ENCODE measurements around the gene RBM19. TPM values are rescaled to one million over a fixed set of nuclear protein-coding genes. Genes with fewer than 3 reads are reported as not detected.

The RBM19 gene
- total RNA-seq, 1 donor from 2014 or later: 36.4 TPM

DNA sequence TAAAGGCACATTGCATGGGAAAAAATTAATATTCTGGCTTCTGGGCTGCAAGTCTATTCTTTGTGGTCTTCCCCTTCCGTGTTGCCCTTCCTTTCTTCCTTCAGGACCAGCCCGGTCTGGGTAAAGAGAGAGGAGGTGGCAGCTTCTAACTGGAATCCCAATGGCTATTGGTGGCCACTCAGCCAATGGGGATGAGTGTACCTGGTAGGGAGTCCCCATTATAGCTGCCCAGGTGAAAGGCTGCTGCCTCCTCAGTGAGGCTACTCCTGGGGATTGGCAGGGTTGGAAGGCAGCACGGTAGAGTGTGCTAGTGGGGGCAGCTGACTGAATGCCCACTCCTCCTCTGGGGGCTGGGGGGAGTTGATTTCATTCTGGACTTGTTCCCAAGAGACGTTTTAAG, 112.6 kb downstream of the RBM19 start:
- ATAC-seq (no peak), DNase-seq (no peak)
- no peaks in the 10 kb centered on the region for H3K9me3 ChIP-seq
- no peak overlapping the region for H3K4me3 ChIP-seq
- intact Hi-C loops (cut with DNase I): no loop called here
- H3K27ac ChIP-seq: no peak overlapping the region
- TF ChIP-seq, protein P1, sequence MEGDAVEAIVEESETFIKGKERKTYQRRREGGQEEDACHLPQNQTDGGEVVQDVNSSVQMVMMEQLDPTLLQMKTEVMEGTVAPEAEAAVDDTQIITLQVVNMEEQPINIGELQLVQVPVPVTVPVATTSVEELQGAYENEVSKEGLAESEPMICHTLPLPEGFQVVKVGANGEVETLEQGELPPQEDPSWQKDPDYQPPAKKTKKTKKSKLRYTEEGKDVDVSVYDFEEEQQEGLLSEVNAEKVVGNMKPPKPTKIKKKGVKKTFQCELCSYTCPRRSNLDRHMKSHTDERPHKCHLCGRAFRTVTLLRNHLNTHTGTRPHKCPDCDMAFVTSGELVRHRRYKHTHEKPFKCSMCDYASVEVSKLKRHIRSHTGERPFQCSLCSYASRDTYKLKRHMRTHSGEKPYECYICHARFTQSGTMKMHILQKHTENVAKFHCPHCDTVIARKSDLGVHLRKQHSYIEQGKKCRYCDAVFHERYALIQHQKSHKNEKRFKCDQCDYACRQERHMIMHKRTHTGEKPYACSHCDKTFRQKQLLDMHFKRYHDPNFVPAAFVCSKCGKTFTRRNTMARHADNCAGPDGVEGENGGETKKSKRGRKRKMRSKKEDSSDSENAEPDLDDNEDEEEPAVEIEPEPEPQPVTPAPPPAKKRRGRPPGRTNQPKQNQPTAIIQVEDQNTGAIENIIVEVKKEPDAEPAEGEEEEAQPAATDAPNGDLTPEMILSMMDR (IDR thresholded peaks at IDR 0.05): no peak
- H3K4me1 ChIP-seq: no peaks in the 10 kb centered on the region
- no peaks in the 10 kb centered on the region for H3K27me3 ChIP-seq
- peaks cover 22% of the 10 kb centered on the region for H3K36me3 ChIP-seq

DNA sequence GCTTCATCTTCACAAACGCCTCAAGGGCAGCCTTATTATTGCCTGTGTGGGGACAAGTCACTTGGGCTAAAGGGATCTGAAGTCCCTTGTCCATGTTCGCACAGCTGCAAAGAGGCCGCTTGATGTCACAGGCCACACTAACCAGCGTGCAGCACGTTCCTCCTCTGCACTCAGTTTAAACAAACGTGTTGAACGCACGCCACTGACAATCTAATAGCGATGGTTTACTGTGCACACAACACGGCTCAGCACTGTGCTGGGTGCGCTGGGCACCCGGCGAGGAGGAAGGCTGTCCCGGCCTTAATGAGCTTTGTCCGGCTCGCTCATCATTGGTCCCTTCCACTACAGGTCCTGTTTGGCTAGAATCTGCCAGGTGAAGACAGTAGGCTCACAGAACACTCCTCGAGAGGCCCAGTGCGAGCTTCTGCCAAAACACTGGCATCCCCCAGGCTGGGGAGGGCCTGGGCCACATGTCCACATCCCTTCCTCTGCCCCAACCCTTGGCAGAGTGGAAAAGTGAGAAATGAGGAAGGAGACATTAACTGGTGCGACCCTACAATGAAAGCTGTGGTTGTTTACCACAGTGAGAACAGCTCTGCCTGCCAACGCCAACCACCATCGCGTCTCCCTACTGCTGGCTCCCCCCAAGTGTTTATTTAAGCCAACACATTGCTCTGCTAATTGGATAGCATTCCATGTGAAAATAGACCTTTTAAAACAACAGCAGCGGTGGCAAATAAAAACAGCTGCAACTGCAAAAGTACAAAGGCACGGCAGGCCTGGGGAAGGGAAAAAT, 113.2 kb downstream of the RBM19 start:
- no peak overlapping the region for H3K27ac ChIP-seq
- no peaks in the 10 kb centered on the region for H3K4me1 ChIP-seq
- H3K9me3 ChIP-seq: no peaks in the 10 kb centered on the region
- H3K4me3 ChIP-seq: no peak overlapping the region
- ATAC-seq: no peak
- H3K27me3 ChIP-seq: no peaks in the 10 kb centered on the region
- TF ChIP-seq, protein P1 (IDR thresholded peaks at IDR 0.05): no peak
- intact Hi-C loops (cut with DNase I): no loop called here
- H3K36me3 ChIP-seq: peaks cover 16% of the 10 kb centered on the region
- DNase-seq: no peak

DNA sequence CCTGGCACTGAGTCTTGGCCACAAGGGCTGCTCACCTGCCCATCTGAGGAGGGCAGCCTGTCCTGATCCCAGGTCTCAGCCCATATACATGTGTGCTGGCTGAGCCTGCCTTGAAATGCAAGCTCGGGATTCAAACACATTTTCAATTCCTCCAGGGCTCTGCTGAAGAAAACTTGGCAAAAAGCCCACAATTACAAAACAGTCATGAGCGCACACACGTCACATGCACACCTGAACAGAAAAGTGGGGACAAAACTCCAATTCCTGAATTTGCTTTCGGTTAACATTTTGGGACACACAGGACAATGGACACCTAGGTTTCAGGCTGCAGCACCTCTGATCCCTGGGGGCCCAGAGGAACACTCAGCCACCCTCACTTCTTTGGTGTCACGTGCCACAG, 113.9 kb downstream of the RBM19 start:
- ATAC-seq: no peak
- no peak for DNase-seq

DNA sequence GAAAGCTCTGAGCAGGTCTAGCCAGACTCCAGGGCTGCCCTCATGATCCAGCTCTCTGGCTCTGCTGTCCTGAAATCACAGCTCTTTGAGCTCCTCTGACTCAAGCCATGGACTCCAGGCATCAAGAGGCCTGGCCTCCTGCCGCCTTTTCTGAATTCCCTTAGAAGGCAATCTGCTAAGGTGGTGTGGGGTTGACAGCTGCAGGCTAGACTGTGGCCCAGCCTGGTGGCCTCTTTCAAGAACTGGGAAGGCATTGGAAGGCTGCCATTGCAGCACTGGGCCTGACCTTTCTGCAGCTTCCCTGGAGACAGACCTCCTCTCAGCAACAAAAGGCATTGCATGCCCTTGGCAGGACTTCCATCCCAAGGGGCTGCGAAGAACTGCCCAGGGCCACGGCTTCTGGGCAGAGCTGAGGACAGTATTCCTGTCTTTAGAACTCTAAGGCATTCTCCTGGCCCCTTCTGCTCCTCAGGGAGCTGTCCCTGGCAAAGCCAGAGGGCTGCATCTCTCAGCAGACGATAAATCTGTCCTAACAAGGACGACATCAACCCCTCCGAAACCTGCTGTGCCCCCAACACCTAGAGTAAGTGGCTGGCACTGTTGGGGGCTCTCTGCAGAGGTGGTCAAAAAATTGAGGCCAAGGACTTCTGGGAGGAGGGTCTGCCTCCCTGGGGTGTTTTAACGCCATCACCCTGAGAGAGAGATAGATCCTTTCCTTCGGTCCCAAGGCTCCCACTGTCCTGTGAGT, 115.6 kb downstream of the RBM19 start:
- Histone ChIP-seq H3K9me3 (no peaks in the 10 kb centered on the region), H3K27ac (no peak overlapping the region), H3K36me3 (peaks cover 6% of the 10 kb centered on the region), H3K4me1 (no peaks in the 10 kb centered on the region), H3K4me3 (no peak overlapping the region), H3K27me3 (no peaks in the 10 kb centered on the region)
- ATAC-seq: no peak
- DNase-seq: no peak
- TF ChIP-seq, protein P1 (IDR thresholded peaks at IDR 0.05): no peak
- intact Hi-C loops (cut with DNase I): no loop called here

More for the DNA sequence above, 113.9 kb downstream of the RBM19 start:
- intact Hi-C loops (cut with DNase I): no loop called here
- Histone ChIP-seq H3K4me1 (no peaks in the 10 kb centered on the region), H3K9me3 (no peaks in the 10 kb centered on the region), H3K36me3 (peaks cover 10% of the 10 kb centered on the region), H3K27me3 (no peaks in the 10 kb centered on the region), H3K27ac (no peak overlapping the region), H3K4me3 (no peak overlapping the region)
- TF ChIP-seq, protein P1 (IDR thresholded peaks at IDR 0.05): no peak

DNA sequence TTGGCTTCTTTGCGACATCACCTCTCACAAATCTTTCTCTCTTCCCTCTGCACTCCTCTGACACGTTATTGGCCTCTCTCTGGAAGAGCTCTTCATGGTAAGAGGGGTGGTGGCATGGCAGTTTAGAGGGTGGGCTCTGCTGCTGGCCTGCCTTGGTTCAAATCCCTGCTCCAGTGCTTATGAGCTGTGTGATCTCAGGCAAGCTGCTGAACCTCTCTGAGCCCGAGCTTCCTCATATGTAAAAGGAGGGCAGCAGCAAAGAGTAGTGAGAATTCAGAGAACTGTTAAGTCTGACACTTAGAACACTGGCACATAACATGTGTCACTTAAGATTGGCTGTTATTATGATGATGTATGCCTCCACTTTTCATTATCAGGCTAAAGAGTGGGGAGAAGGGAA, 118.3 kb downstream of the RBM19 start:
- Histone ChIP-seq H3K4me3 (no peak overlapping the region), H3K4me1 (no peaks in the 10 kb centered on the region), H3K27ac (no peak overlapping the region), H3K36me3 (peaks cover 10% of the 10 kb centered on the region), H3K9me3 (no peaks in the 10 kb centered on the region), H3K27me3 (no peaks in the 10 kb centered on the region)
- TF ChIP-seq, protein P1 (IDR thresholded peaks at IDR 0.05): no peak
- DNase-seq: no peak
- ATAC-seq: no peak
- intact Hi-C loops (cut with DNase I): no loop called here

Data from upper lobe of right lung (tissue), 1 donor.